Measurements from ENCODE around the gene NPR2. TPM values are rescaled to one million over a fixed set of nuclear protein-coding genes. Genes with fewer than 3 reads are reported as not detected.

The NPR2 gene
- total RNA-seq, 1 experiment from 2014 or later: 12.5 TPM

- H3K4ac ChIP-seq (ENCODE audit: low read depth, low read length): no peak overlapping the region
- H3K18ac ChIP-seq (ENCODE audit: insufficient read length, low read depth, low read length): no peak overlapping the region
- no peaks in the 10 kb centered on the region for H3K9me3 ChIP-seq (ENCODE audit: control insufficient read depth, low read depth, low read length)
- H3K4me2 ChIP-seq (ENCODE audit: insufficient read depth, insufficient read length, low read length): no peak overlapping the region
- H3K27me3 ChIP-seq (ENCODE audit: insufficient read depth, low read length): no peaks in the 10 kb centered on the region
- DNase-seq: no peak
- H2BK15ac ChIP-seq (ENCODE audit: low read depth, low read length): no peak overlapping the region
- H2BK120ac ChIP-seq (ENCODE audit: low read depth, low read length, poor library complexity, severe bottlenecking): no peak overlapping the region
- Mint-ChIP-seq H3K9me3 (no peaks in the 10 kb centered on the region), H3K27ac (no peak overlapping the region), H3K4me1 (peaks cover 4 to 8% of the 10 kb centered on the region in 2 experiments), H3K36me3 (ENCODE audit: insufficient read depth in 1 of 3, low read depth in 3 of 3) (peaks cover 0 to 7% (median 3%) of the 10 kb centered on the region in 3 experiments; a peak in 3 of 7 replicates), H3K27me3 (ENCODE audit: low read depth) (peaks cover 4% of the 10 kb centered on the region), H3K4me3 (no peak overlapping the region)
- H2AK5ac ChIP-seq (ENCODE audit: insufficient read length, low read length): no peak overlapping the region
- no peaks in the 10 kb centered on the region for H4K20me1 ChIP-seq (ENCODE audit: control insufficient read depth, insufficient read depth, insufficient read length)
- no peak overlapping the region for H3K56ac ChIP-seq (ENCODE audit: insufficient read length, low read depth, low read length)
- no peak overlapping the region for H3K27ac ChIP-seq (ENCODE audit: insufficient read length, low read depth, low read length)
- no peak overlapping the region for H2BK5ac ChIP-seq (ENCODE audit: insufficient read length, low read length)
- no peak for TF ChIP-seq CTCF (conservative IDR thresholded peaks at IDR 0.05)
- H3K79me1 ChIP-seq (ENCODE audit: insufficient read depth, low read depth, low read length, poor library complexity, severe bottlenecking): no peaks in the 10 kb centered on the region
- H2BK20ac ChIP-seq (ENCODE audit: low read depth, low read length, poor library complexity, severe bottlenecking): no peak overlapping the region
- H3K9ac ChIP-seq (ENCODE audit: extremely low read depth, insufficient read length, low read length): no peak overlapping the region
- H3K23ac ChIP-seq (ENCODE audit: insufficient read length, low read depth, low read length): no peak overlapping the region
- H2AFZ ChIP-seq (ENCODE audit: low read length): no peak overlapping the region
- no peak overlapping the region for H4K91ac ChIP-seq (ENCODE audit: insufficient read length, low read depth, low read length)
- peaks cover 3% of the 10 kb centered on the region for H3K23me2 ChIP-seq (ENCODE audit: insufficient read length, low read depth, low read length, poor library complexity, severe bottlenecking)
- H3K14ac ChIP-seq (ENCODE audit: insufficient read depth, low read length): no peak overlapping the region
- no peak overlapping the region for H4K5ac ChIP-seq (ENCODE audit: insufficient read length, low read depth, low read length)
- H3K79me2 ChIP-seq (ENCODE audit: insufficient read depth, low read length): no peaks in the 10 kb centered on the region
- H3K4me1 ChIP-seq (ENCODE audit: insufficient read depth, low read length): no peaks in the 10 kb centered on the region
- no peak overlapping the region for H4K8ac ChIP-seq (replicated peaks; ENCODE audit: insufficient read length, low read depth, low read length)
- H3T11ph ChIP-seq (ENCODE audit: low read length): no peak overlapping the region
- no peak overlapping the region for H2BK12ac ChIP-seq (ENCODE audit: insufficient read length, low read depth, low read length)
These were observed 4.3 kb downstream of the NPR2 start for GRCh38 chr9:35795695-35796094.
